Liver (tissue), 9 donors: Measurements from ENCODE around the gene TNS2. TPM values are rescaled to one million over a fixed set of nuclear protein-coding genes. Genes with fewer than 3 reads are reported as not detected.

Experiments
- DNase-seq: peaks from one replicate; pipeline ENCODE4 v3.0.0-alpha.2; 2017; ENCODE audit warnings: low spot score
- H3K27ac ChIP-seq, 2 donors: one replicate each; pipeline ENCODE4 v1.7.0; 2013; ENCODE audit warnings: inconsistent platforms in 2 of 2, low read length in 2 of 2, control low read depth in 1 of 2, low read depth in 1 of 2, mild to moderate bottlenecking in 1 of 2
- H3K27me3 ChIP-seq, 4 donors: one replicate each; pipeline versions ENCODE4 v1.6.1 to v1.7.0; 2013; ENCODE audit warnings: low read length in 3 of 4, inconsistent platforms in 1 of 4, mild to moderate bottlenecking in 1 of 4, moderate library complexity in 1 of 4; ENCODE audit not compliant: control insufficient read depth in 4 of 4, insufficient read depth in 4 of 4
- H3K36me3 ChIP-seq, 4 donors: one replicate each; pipeline versions ENCODE4 v1.6.1 to v1.7.0; 2013; ENCODE audit warnings: low read length in 3 of 4, mild to moderate bottlenecking in 3 of 4, low read depth in 1 of 4, moderate library complexity in 1 of 4; ENCODE audit not compliant: control insufficient read depth in 4 of 4, insufficient read depth in 3 of 4
- H3K4me1 ChIP-seq, 4 donors: one replicate each; pipeline versions ENCODE4 v1.6.1 to v1.7.0; 2013; ENCODE audit warnings: low read length in 3 of 4, mild to moderate bottlenecking in 3 of 4, moderate library complexity in 1 of 4; ENCODE audit not compliant: control insufficient read depth in 4 of 4, insufficient read depth in 4 of 4
- H3K4me3 ChIP-seq, 3 donors: one replicate each; pipeline versions ENCODE4 v1.6.1 to v1.7.0; 2013; ENCODE audit warnings: low read length in 3 of 3, control low read depth in 1 of 3, low read depth in 1 of 3, mild to moderate bottlenecking in 1 of 3
- H3K9ac ChIP-seq, 2 donors: one replicate each; pipeline ENCODE4 v1.7.0; 2013; ENCODE audit warnings: low read length in 2 of 2, mild to moderate bottlenecking in 2 of 2, moderate library complexity in 2 of 2, control low read depth in 1 of 2, low read depth in 1 of 2
- H3K9me3 ChIP-seq, 4 donors: one replicate each; pipeline versions ENCODE4 v1.6.1 to v1.7.0; 2013; ENCODE audit warnings: low read length in 3 of 4; ENCODE audit not compliant: control insufficient read depth in 4 of 4
- ATF3 ChIP-seq: IDR thresholded peaks from 2 replicates; pipeline ENCODE4 v1.6.1; 2016; ENCODE audit warnings: antibody characterized with exemption
- CTCF ChIP-seq: fragments of 150-350 bp; IDR thresholded peaks from 2 replicates; pipeline ENCODE4 v1.5.1; 2017; ENCODE audit warnings: improper control_type of control experiment, low read depth, low read length; ENCODE audit not compliant: missing input control
- EGR1 ChIP-seq, 2 donors: IDR thresholded peaks; 2 replicates each; pipeline ENCODE4 v1.6.1; 2016 to 2018; ENCODE audit warnings: antibody characterized with exemption in 2 of 2, low read depth in 2 of 2
- FOXA1 ChIP-seq: IDR thresholded peaks from 2 replicates; pipeline ENCODE4 v1.6.1; 2016; ENCODE audit warnings: antibody characterized with exemption
- FOXA2 ChIP-seq: IDR thresholded peaks from 2 replicates; pipeline ENCODE4 v1.6.1; 2016; ENCODE audit warnings: antibody characterized with exemption
- GABPA ChIP-seq, 2 donors: IDR thresholded peaks in 1 of 2; conservative IDR thresholded peaks in 1 of 2; 2 replicates each; pipeline ENCODE4 v1.6.1; 2016; ENCODE audit warnings: antibody characterized with exemption in 2 of 2, mild to moderate bottlenecking in 1 of 2, moderate library complexity in 1 of 2
- HNF4A ChIP-seq, 2 donors: conservative IDR thresholded peaks; 2 replicates each; pipeline ENCODE4 v1.6.1; 2016; ENCODE audit warnings: antibody characterized with exemption in 2 of 2, mild to moderate bottlenecking in 2 of 2
- HNF4G ChIP-seq: IDR thresholded peaks from 2 replicates; pipeline ENCODE4 v1.6.1; 2016; ENCODE audit warnings: antibody characterized with exemption
- JUND ChIP-seq, 2 donors: IDR thresholded peaks; 2 replicates each; pipeline ENCODE4 v1.6.1; 2016; ENCODE audit warnings: antibody characterized with exemption in 2 of 2
- MAX ChIP-seq: IDR thresholded peaks from 2 replicates; pipeline ENCODE4 v1.6.1; 2016; ENCODE audit warnings: antibody characterized with exemption
- NR2F2 ChIP-seq: IDR thresholded peaks from 2 replicates; pipeline ENCODE4 v1.6.1; 2016; ENCODE audit warnings: antibody characterized with exemption
- RAD21 ChIP-seq, 2 donors: IDR thresholded peaks; 2 replicates each; pipeline ENCODE4 v1.6.1; 2016; ENCODE audit warnings: antibody characterized with exemption in 2 of 2, mild to moderate bottlenecking in 2 of 2
- REST ChIP-seq: IDR thresholded peaks from 2 replicates; pipeline ENCODE4 v1.6.1; 2016; ENCODE audit warnings: antibody characterized with exemption, mild to moderate bottlenecking
- RXRA ChIP-seq, 2 donors: IDR thresholded peaks; 2 replicates each; pipeline ENCODE4 v1.6.1; 2017 to 2018; ENCODE audit warnings: antibody characterized with exemption in 2 of 2, mild to moderate bottlenecking in 1 of 2
- SP1 ChIP-seq: IDR thresholded peaks from 2 replicates; pipeline ENCODE4 v1.6.1; 2018; ENCODE audit warnings: antibody characterized with exemption, mild to moderate bottlenecking
- TAF1 ChIP-seq: conservative IDR thresholded peaks from 2 replicates; pipeline ENCODE4 v1.6.1; 2016; ENCODE audit warnings: antibody characterized with exemption, mild to moderate bottlenecking
- YY1 ChIP-seq: IDR thresholded peaks from 2 replicates; pipeline ENCODE4 v1.6.1; 2016; ENCODE audit warnings: antibody characterized with exemption, mild to moderate bottlenecking
- ZBTB33 ChIP-seq: IDR thresholded peaks from 2 replicates; pipeline ENCODE4 v1.6.1; 2016; ENCODE audit warnings: antibody characterized with exemption
- WGBS: extraction: QIAGEN DNeasy Blood & Tissue Kit; methylation state at CpG from one replicate; pipeline ENCODE4 v1.1.7; 2013; 5-methylcytosine and 5-hydroxymethylcytosine counted together
- polyA plus RNA-seq, 2 donors: library from polyadenylated mRNA; stranded (reverse) in 1 of 2; unstranded in 1 of 2; fragments of 200-250 nt in 1 of 2; fragments of >200 nt in 1 of 2; fragmentation: Nextera tagmentation in 1 of 2; extraction: Ambion mirVana in 1 of 2; gene quantifications; one replicate each; pipeline versions ENCODE4 v1.2.1 to v1.2.3, GENCODE V29; 2013 to 2015
- total RNA-seq, 2 donors: library from RNA; depleted of rRNA; stranded (reverse); fragments of >200 nt; gene quantifications; one replicate each; pipeline ENCODE4 v1.2.3, GENCODE V29; 2014
- donor health status: healthy.
- donor health status: healthy.
- donor health status: healthy.
- donor health status: healthy.
- donor health status: healthy.

TNS2 gene
- total and polyA plus RNA-seq, 4 donors: 11.7 to 94.0 (median 46.0) TPM

GRCh38 chr12:53101931-53102781 lies 52.3 kb downstream of the TNS2 start:
- Histone ChIP-seq H3K27ac (peak overlapping the region; percentile 65 to 88), H3K9ac (peak overlapping the region in 1 of 2 donors; percentile 49), H3K4me1 (peaks cover 21 to 56% (median 39%) of the 10 kb centered on the region in 4 donors), H3K9me3 (no peaks in the 10 kb centered on the region), H3K36me3 (no peaks in the 10 kb centered on the region), H3K4me3 (no peak overlapping the region), H3K27me3 (no peaks in the 10 kb centered on the region)
- 79% methylated on average over 12 of the region's 12 CpGs for WGBS
- no peak for DNase-seq
- peak; percentile 16 for TF ChIP-seq NR2F2
- TF ChIP-seq RAD21 (IDR thresholded peaks at IDR 0.05): no peak
- TF ChIP-seq YY1: no peak
- no peak for TF ChIP-seq FOXA1
- TF ChIP-seq RXRA (IDR thresholded peaks at IDR 0.05): peak; percentile 60 to 63
- TF ChIP-seq GABPA (IDR thresholded peaks at IDR 0.05 in 1 of 2, conservative IDR thresholded peaks at IDR 0.05 in 1 of 2): peak in 1 of 2 donors; percentile 23
- TF ChIP-seq HNF4A (conservative IDR thresholded peaks at IDR 0.05): peak; percentile 80 to 81
- no peak for TF ChIP-seq TAF1
- TF ChIP-seq ZBTB33: no peak
- peak; percentile 21 for TF ChIP-seq MAX
- no peak for TF ChIP-seq ATF3
- peak; percentile 84 for TF ChIP-seq SP1
- TF ChIP-seq JUND (IDR thresholded peaks at IDR 0.05): peak; percentile 72 to 86
- TF ChIP-seq CTCF: no peak
- no peak for TF ChIP-seq HNF4G
- no peak for TF ChIP-seq EGR1 (IDR thresholded peaks at IDR 0.05; ENCODE audit: low read depth in 2 of 2)
- TF ChIP-seq REST: no peak
- TF ChIP-seq FOXA2: no peak
